LNCAP (cell line): ENCODE data around the gene TAC4.

Experiments used
- CTCF ChIP-seq: fragments of 450-650 bp; IDR thresholded peaks from 2 replicates; pipeline ENCODE4 v1.5.1; 2017; ENCODE audit warnings: mild to moderate bottlenecking

The TAC4 gene

GRCh38 chr17:49871211-49871610 is 23.3 kb upstream of the TAC4 start:
- no peak for TF ChIP-seq CTCF

- TF ChIP-seq CTCF = no peak
These were observed 22.4 kb upstream of the TAC4 start for GRCh38 chr17:49870298-49870697.

- no peak for TF ChIP-seq CTCF
These were observed 21.1 kb upstream of the TAC4 start for GRCh38 chr17:49869038-49869374.

GRCh38 chr17:49866882-49867413 is 19.1 kb upstream of the TAC4 start:
- TF ChIP-seq CTCF = no peak

GRCh38 chr17:49866019-49866380 is 18.1 kb upstream of the TAC4 start:
- TF ChIP-seq CTCF = no peak

- TF ChIP-seq CTCF = no peak
These were observed 15.0 kb upstream of the TAC4 start for GRCh38 chr17:49862781-49863331.

- TF ChIP-seq CTCF = peak; percentile 92
These were observed 13.4 kb upstream of the TAC4 start for GRCh38 chr17:49861150-49861884.
